Endothelial cell of umbilical vein (primary cell): Measurements from ENCODE around the gene CD300LD. TPM values are rescaled to one million over a fixed set of nuclear protein-coding genes. Genes with fewer than 3 reads are reported as not detected.

Source experiments
- BruUV-seq: library from RNA; stranded (reverse); fragments of 400-500 nt; replicated peaks from 2 replicates; lab custom pipeline; 2021; lab: Mats Ljungman, UMichigan
- CTCF ChIA-PET: fragments of 300-600, 350-600 bp; sonication (Branson Sonifier 250); formaldehyde crosslinking; loops from one replicate; lab custom pipeline; 2021; ENCODE audit warnings: antibody characterized with exemption, inconsistent platforms; lab: Charles Lee
- POLR2A ChIA-PET: fragments of 300-600, 350-600 bp; sonication (Branson Sonifier 250); formaldehyde crosslinking; loops from one replicate; lab custom pipeline; 2021; ENCODE audit warnings: antibody characterized with exemption, inconsistent platforms; lab: Charles Lee
- DNase-seq: peaks from one replicate; pipeline ENCODE4 v3.0.0-alpha.2; 2011; ENCODE audit warnings: low read depth, low spot score
- FAIRE-seq: peaks from 2 replicates; lab custom pipeline; 2011; peaks lifted over from hg19 to GRCh38; lab: Jason Lieb, UNC
- H2AFZ ChIP-seq: 2 replicates; pipeline ENCODE4 v1.6.0; 2012; ENCODE audit warnings: low read depth, low read length, control low read depth, inconsistent platforms
- H3K27ac ChIP-seq: 2 replicates; pipeline ENCODE4 v1.5.1; 2011; ENCODE audit warnings: low read depth, mild to moderate bottlenecking, control low read depth, low read length, moderate library complexity; ENCODE audit not compliant: insufficient read depth
- H3K27me3 ChIP-seq, 2 experiments: 2 replicates each; pipeline versions ENCODE4 v1.6.0 to v1.6.1; 2011; ENCODE audit warnings: low read length in 2 of 2, mixed read lengths in 1 of 2; ENCODE audit not compliant: control insufficient read depth in 2 of 2, insufficient read depth in 2 of 2
- H3K36me3 ChIP-seq, 2 experiments: 2 replicates in 1 of 2; 3 replicates in 1 of 2; pipeline ENCODE4 v1.5.1; 2011; ENCODE audit warnings: low read length in 2 of 2, mild to moderate bottlenecking in 1 of 2, moderate library complexity in 1 of 2; ENCODE audit not compliant: control insufficient read depth in 2 of 2, insufficient read depth in 2 of 2; ENCODE audit errors: extremely low read depth in 1 of 2
- H3K4me1 ChIP-seq: 3 replicates; pipeline ENCODE4 v1.5.1; 2011; ENCODE audit warnings: mild to moderate bottlenecking, low read length; ENCODE audit not compliant: control insufficient read depth, insufficient read depth; ENCODE audit errors: extremely low read depth
- H3K4me2 ChIP-seq: 2 replicates; pipeline ENCODE4 v1.6.1; 2011; ENCODE audit warnings: low read length, control low read depth, mixed read lengths; ENCODE audit not compliant: insufficient read depth
- H3K4me3 ChIP-seq, 3 experiments: fragments of 200-600 bp in 1 of 3; sonication (generic), shearing (Covaris generic) in 1 of 3; replicated peaks in 1 of 3; 2 replicates each; pipeline ENCODE4 v1.5.1; 2011 to 2016; ENCODE audit warnings: control low read depth in 3 of 3, low read length in 3 of 3, mild to moderate bottlenecking in 2 of 3, inconsistent platforms in 1 of 3, low read depth in 1 of 3, moderate library complexity in 1 of 3; ENCODE audit not compliant: insufficient read depth in 1 of 3
- H3K79me2 ChIP-seq: 2 replicates; pipeline ENCODE4 v1.6.0; 2012; ENCODE audit warnings: low read length, inconsistent platforms; ENCODE audit not compliant: control insufficient read depth, insufficient read depth
- H3K9ac ChIP-seq: replicated peaks from 2 replicates; pipeline ENCODE3; 2011; ENCODE audit warnings: low read length, control low read depth; ENCODE audit not compliant: insufficient read depth; ENCODE audit errors: extremely low read depth
- H3K9me1 ChIP-seq: replicated peaks from 3 replicates; pipeline ENCODE4 v1.6.0; 2011; ENCODE audit warnings: mild to moderate bottlenecking, low read length; ENCODE audit not compliant: control insufficient read depth, insufficient read depth; ENCODE audit errors: extremely low read depth
- H3K9me3 ChIP-seq: replicated peaks from 2 replicates; pipeline ENCODE4 v1.5.1; 2012; ENCODE audit warnings: low read length, inconsistent platforms; ENCODE audit not compliant: control insufficient read depth, insufficient read depth
- H4K20me1 ChIP-seq: replicated peaks from 2 replicates; pipeline ENCODE3; 2011; ENCODE audit warnings: mild to moderate bottlenecking, low read length; ENCODE audit not compliant: control insufficient read depth, insufficient read depth; ENCODE audit errors: extremely low read depth
- EZH2 ChIP-seq: IDR thresholded peaks from 2 replicates; pipeline ENCODE4 v1.6.1; 2012; ENCODE audit warnings: borderline replicate concordance, low read depth, mild to moderate bottlenecking, moderate library complexity, low read length, inconsistent platforms; ENCODE audit not compliant: severe bottlenecking
- FOS ChIP-seq: IDR thresholded peaks from 2 replicates; pipeline ENCODE4 v1.6.1; 2011; ENCODE audit warnings: mild to moderate bottlenecking, low read length, moderate library complexity, borderline replicate concordance; ENCODE audit not compliant: insufficient read depth
- GATA2 ChIP-seq: IDR thresholded peaks from 2 replicates; pipeline ENCODE4 v1.7.0; 2011; ENCODE audit warnings: low read depth, mild to moderate bottlenecking, moderate library complexity, mixed read lengths, low read length; ENCODE audit not compliant: insufficient read length, insufficient read depth
- JUN ChIP-seq: IDR thresholded peaks from 2 replicates; pipeline ENCODE4 v1.6.1; 2011; ENCODE audit warnings: borderline replicate concordance, low read depth; ENCODE audit not compliant: insufficient read length, insufficient read depth
- MYC ChIP-seq: IDR thresholded peaks from one replicate; pipeline ENCODE4 v1.6.1; 2011; ENCODE audit warnings: mild to moderate bottlenecking, low read depth, low read length
- POLR2A ChIP-seq: IDR thresholded peaks from 2 replicates; pipeline ENCODE4 v1.6.1; 2012; ENCODE audit warnings: low read depth, mild to moderate bottlenecking, control low read depth, low read length
- POLR2AphosphoS5 ChIP-seq: IDR thresholded peaks from 2 replicates; pipeline ENCODE4 v1.6.1; 2012; ENCODE audit warnings: low read depth, mild to moderate bottlenecking, control low read depth, low read length, moderate library complexity; ENCODE audit not compliant: insufficient read depth
- dilution Hi-C: fragments of 300-500 bp; cut with MboI; formaldehyde crosslinking; loops from one replicate; pipeline ENCODE4 v1.15.0; 2019; ENCODE audit warnings: low sequenced_read_pairs; ENCODE audit not compliant: extremely low pct_ligation_motif_present
- intact Hi-C: fragments of 100-400 bp; cut with micrococcal nuclease; formaldehyde crosslinking; loops from one replicate; pipeline ENCODE4 v1.10.0; 2022
- polyA plus RNA-seq, 4 experiments: library from polyadenylated mRNA; depleted of rRNA in 3 of 4; stranded (reverse) in 3 of 4; unstranded in 1 of 4; fragments of >200 nt; gene quantifications; 2 replicates each; pipeline versions ENCODE4 v1.2.1 to v1.2.3, GENCODE V29; 2011 to 2012; ENCODE audit warnings: missing spikeins in 1 of 4
- total RNA-seq: library from RNA; stranded (reverse); gene quantifications from 2 replicates; pipeline ENCODE4 v1.2.3, GENCODE V29; 2021
- TF ChIP-seq, protein P1 (sequence below), 2 donors: IDR thresholded peaks; 1 replicate in 1 of 2; 2 replicates in 1 of 2; pipeline ENCODE4 v1.5.1; 2011; ENCODE audit warnings: low read length in 2 of 2, mild to moderate bottlenecking in 2 of 2, moderate library complexity in 2 of 2, control low read depth in 1 of 2, inconsistent platforms in 1 of 2, low read depth in 1 of 2; ENCODE audit not compliant: insufficient read depth in 1 of 2; ENCODE audit errors: extremely low read depth in 1 of 2
- TF ChIP-seq, protein P2 (sequence below): IDR thresholded peaks from 2 replicates; pipeline ENCODE4 v1.6.1; 2011; ENCODE audit not compliant: insufficient read depth, insufficient read length

The CD300LD gene
- total and polyA plus RNA-seq, 2 donors (not counting 3 experiments of a cell fraction or from before 2014, with no cell fraction given), result not detected

DNA sequence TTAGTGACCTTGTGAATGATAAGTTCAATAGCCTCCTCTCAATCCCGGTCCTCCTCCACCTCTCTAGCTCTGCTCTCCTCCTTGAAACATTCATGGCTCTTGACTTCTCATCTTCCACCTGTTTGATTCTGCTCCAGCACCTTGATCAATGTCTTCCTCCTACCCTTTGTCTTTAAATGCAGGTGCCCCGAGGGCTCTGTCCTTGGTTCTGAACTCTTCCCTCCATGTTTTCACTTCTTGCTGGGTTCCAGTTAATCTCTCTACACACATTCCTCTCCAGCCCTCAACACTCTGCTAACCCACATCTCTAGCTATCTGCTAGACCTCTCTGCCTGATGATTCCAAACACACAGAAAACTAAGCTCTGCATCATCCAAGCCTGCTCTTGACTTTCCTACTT, 18.0 kb upstream of the CD300LD start:
- FAIRE-seq, result no peak
- no peaks in the 10 kb centered on the region for H3K27me3 ChIP-seq
- H3K9me3 ChIP-seq, result no peaks in the 10 kb centered on the region
- DNase-seq, result no peak
- dilution Hi-C loops (no loop called here), intact Hi-C loops (no loop called here)
- no peaks in the 10 kb centered on the region for H3K36me3 ChIP-seq
- H3K9me1 ChIP-seq, result no peaks in the 10 kb centered on the region
- no peaks in the 10 kb centered on the region for H4K20me1 ChIP-seq
- H3K79me2 ChIP-seq, result no peaks in the 10 kb centered on the region
- no peaks in the 10 kb centered on the region for H3K4me1 ChIP-seq
- no peak overlapping the region for H3K9ac ChIP-seq
- TF ChIP-seq EZH2 (no peak), POLR2AphosphoS5 (no peak)
- TF ChIP-seq, protein P1, sequence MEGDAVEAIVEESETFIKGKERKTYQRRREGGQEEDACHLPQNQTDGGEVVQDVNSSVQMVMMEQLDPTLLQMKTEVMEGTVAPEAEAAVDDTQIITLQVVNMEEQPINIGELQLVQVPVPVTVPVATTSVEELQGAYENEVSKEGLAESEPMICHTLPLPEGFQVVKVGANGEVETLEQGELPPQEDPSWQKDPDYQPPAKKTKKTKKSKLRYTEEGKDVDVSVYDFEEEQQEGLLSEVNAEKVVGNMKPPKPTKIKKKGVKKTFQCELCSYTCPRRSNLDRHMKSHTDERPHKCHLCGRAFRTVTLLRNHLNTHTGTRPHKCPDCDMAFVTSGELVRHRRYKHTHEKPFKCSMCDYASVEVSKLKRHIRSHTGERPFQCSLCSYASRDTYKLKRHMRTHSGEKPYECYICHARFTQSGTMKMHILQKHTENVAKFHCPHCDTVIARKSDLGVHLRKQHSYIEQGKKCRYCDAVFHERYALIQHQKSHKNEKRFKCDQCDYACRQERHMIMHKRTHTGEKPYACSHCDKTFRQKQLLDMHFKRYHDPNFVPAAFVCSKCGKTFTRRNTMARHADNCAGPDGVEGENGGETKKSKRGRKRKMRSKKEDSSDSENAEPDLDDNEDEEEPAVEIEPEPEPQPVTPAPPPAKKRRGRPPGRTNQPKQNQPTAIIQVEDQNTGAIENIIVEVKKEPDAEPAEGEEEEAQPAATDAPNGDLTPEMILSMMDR (IDR thresholded peaks at IDR 0.05; ENCODE audit: extremely low read depth in 1 of 2, insufficient read depth in 1 of 2, low read depth in 1 of 2, low read length in 2 of 2), result no peak
- H3K4me2 ChIP-seq, result no peak overlapping the region
- no TSS peak for BruUV-seq
- H3K27ac ChIP-seq, result no peak overlapping the region
- H3K4me3 ChIP-seq, result no peak overlapping the region
- no peak overlapping the region for H2AFZ ChIP-seq
- CTCF ChIA-PET, result no interaction called here
- POLR2A ChIA-PET, result no interaction called here

DNA sequence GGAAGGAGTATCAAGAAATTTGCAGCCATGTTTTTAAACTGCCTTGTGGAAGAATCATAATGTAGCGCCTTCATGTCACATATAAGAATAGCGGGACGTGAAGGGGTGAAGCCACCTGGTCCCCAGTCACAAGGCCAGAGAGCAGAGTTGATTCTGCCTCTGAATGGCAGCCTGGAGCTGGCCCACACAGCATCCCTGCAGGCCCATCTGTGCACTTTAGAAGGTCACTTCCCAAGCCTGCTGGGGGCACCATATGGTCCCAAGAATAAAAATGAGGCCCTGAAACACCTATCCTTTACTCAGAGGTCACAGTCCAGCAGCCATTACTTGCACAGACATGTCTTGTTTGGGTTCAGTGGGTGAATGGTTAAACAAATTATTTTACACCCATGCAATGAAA, 16.4 kb upstream of the CD300LD start:
- intact Hi-C loops, result no loop called here
- Histone ChIP-seq H3K9ac (no peak overlapping the region), H3K4me1 (no peaks in the 10 kb centered on the region), H3K79me2 (no peaks in the 10 kb centered on the region), H3K36me3 (no peaks in the 10 kb centered on the region), H4K20me1 (no peaks in the 10 kb centered on the region), H3K9me3 (no peaks in the 10 kb centered on the region), H3K27me3 (no peaks in the 10 kb centered on the region), H3K4me2 (no peak overlapping the region), H3K27ac (no peak overlapping the region), H2AFZ (no peak overlapping the region), H3K4me3 (no peak overlapping the region), H3K9me1 (no peaks in the 10 kb centered on the region)
- ChIA-PET CTCF (no interaction called here), POLR2A (no interaction called here)
- FAIRE-seq (no peak), DNase-seq (no peak)
- no TSS peak for BruUV-seq
- dilution Hi-C loops, result no loop called here
- no peak for TF ChIP-seq MYC
- no peak for TF ChIP-seq FOS
- no peak for TF ChIP-seq POLR2AphosphoS5
- no peak for TF ChIP-seq POLR2A
- TF ChIP-seq GATA2, result no peak
- TF ChIP-seq JUN, result no peak
- TF ChIP-seq EZH2, result no peak
- TF ChIP-seq, protein P2, sequence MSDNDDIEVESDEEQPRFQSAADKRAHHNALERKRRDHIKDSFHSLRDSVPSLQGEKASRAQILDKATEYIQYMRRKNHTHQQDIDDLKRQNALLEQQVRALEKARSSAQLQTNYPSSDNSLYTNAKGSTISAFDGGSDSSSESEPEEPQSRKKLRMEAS, result no peak
- TF ChIP-seq, protein P1 (IDR thresholded peaks at IDR 0.05; ENCODE audit: extremely low read depth in 1 of 2, insufficient read depth in 1 of 2, low read depth in 1 of 2, low read length in 2 of 2), result no peak
